Progenitor cell of endocrine pancreas (in vitro differentiated cells): ENCODE measurements around the gene ELK4. TPM values are rescaled to one million over a fixed set of nuclear protein-coding genes. Genes with fewer than 3 reads are reported as not detected.

Experiments
- DNase-seq: peaks from one replicate; pipeline ENCODE4 v3.0.0; 2021; ENCODE audit warnings: low spot score; ENCODE audit not compliant: unreplicated experiment
- H3K27ac Mint-ChIP-seq: 2 replicates; pipeline ENCODE4 v1.8.0; 2021; ENCODE audit warnings: mild to moderate bottlenecking, moderate library complexity, mixed read lengths
- H3K27me3 Mint-ChIP-seq: 2 replicates; pipeline ENCODE4 v1.8.0; 2021; ENCODE audit warnings: mixed read lengths
- H3K36me3 Mint-ChIP-seq: 2 replicates; pipeline ENCODE4 v1.8.0; 2022; ENCODE audit warnings: mixed read lengths; ENCODE audit not compliant: insufficient read depth
- H3K4me1 Mint-ChIP-seq: 2 replicates; pipeline ENCODE4 v1.8.0; 2021; ENCODE audit warnings: low read depth, mixed read lengths
- H3K4me3 Mint-ChIP-seq: 2 replicates; pipeline ENCODE4 v1.8.0; 2021; ENCODE audit warnings: low read depth, mild to moderate bottlenecking, moderate library complexity, mixed read lengths
- H3K9me3 Mint-ChIP-seq: 2 replicates; pipeline ENCODE4 v1.8.0; 2021; ENCODE audit warnings: low read depth, mixed read lengths
- CTCF ChIP-seq: fragments of 200-600 bp; sonication (generic); IDR thresholded peaks from one replicate; pipeline ENCODE4 v1.5.0; 2021; ENCODE audit warnings: antibody characterized with exemption, mild to moderate bottlenecking; ENCODE audit not compliant: unreplicated experiment
- total RNA-seq: library from RNA; stranded (reverse); gene quantifications from 2 replicates; pipeline ENCODE4 v1.2.1, GENCODE V29; 2021

ELK4 gene
- total RNA-seq, 1 donor from 2014 or later: 30.2 TPM

GRCh38 chr1:205667909-205668643 is 36.3 kb upstream of the ELK4 start:
- Mint-ChIP-seq H3K4me3 (no peak overlapping the region), H3K36me3 (peaks cover 1% of the 10 kb centered on the region), H3K27me3 (no peaks in the 10 kb centered on the region), H3K9me3 (no peaks in the 10 kb centered on the region), H3K4me1 (peaks cover 39% of the 10 kb centered on the region), H3K27ac (no peak overlapping the region)
- no peak for DNase-seq
- no peak for TF ChIP-seq CTCF

GRCh38 chr1:205666372-205667166 is 34.8 kb upstream of the ELK4 start:
- peaks cover 28% of the 10 kb centered on the region for H3K4me1 Mint-ChIP-seq
- no peaks in the 10 kb centered on the region for H3K27me3 Mint-ChIP-seq
- no peaks in the 10 kb centered on the region for H3K9me3 Mint-ChIP-seq
- no peak for DNase-seq
- peaks cover 5% of the 10 kb centered on the region for H3K36me3 Mint-ChIP-seq
- H3K27ac Mint-ChIP-seq: no peak overlapping the region
- TF ChIP-seq CTCF: no peak
- H3K4me3 Mint-ChIP-seq: no peak overlapping the region

- Mint-ChIP-seq H3K4me1 (peaks cover 17% of the 10 kb centered on the region), H3K4me3 (no peak overlapping the region), H3K27ac (no peak overlapping the region), H3K36me3 (peaks cover 5% of the 10 kb centered on the region), H3K9me3 (no peaks in the 10 kb centered on the region), H3K27me3 (no peaks in the 10 kb centered on the region)
- TF ChIP-seq CTCF: no peak
- DNase-seq: no peak
These were observed 33.6 kb upstream of the ELK4 start for GRCh38 chr1:205665201-205666045.

- no peak for TF ChIP-seq CTCF
- H3K27me3 Mint-ChIP-seq: no peaks in the 10 kb centered on the region
- no peak for DNase-seq
- H3K36me3 Mint-ChIP-seq: peaks cover 5% of the 10 kb centered on the region
- H3K4me1 Mint-ChIP-seq: peaks cover 11% of the 10 kb centered on the region
- H3K27ac Mint-ChIP-seq: no peak overlapping the region
- H3K4me3 Mint-ChIP-seq: no peak overlapping the region
- no peaks in the 10 kb centered on the region for H3K9me3 Mint-ChIP-seq
These were observed 32.7 kb upstream of the ELK4 start for GRCh38 chr1:205664399-205665017.
